ENCODE data around the gene SASH3. TPM values are rescaled to one million over a fixed set of nuclear protein-coding genes. Genes with fewer than 3 reads are reported as not detected.

Gene SASH3
- total RNA-seq: 14.0 TPM

- Histone ChIP-seq H3K4me1 (no peaks in the 10 kb centered on the region), H3K4me3 (peak within 1 kb of the TSS in 1 of 2 donors; percentile 26), H3K9me3 (no peaks in the 10 kb centered on the region), H3K27ac (no peak within 1 kb of the TSS), H3K36me3 (no peaks in the 10 kb centered on the region), H3K27me3 (no peaks in the 10 kb centered on the region)
- TF ChIP-seq CTCF (IDR thresholded peaks at IDR 0.05) (no peak), POLR2A (IDR thresholded peaks at IDR 0.05) (no peak), POLR2AphosphoS5 (IDR thresholded peaks at IDR 0.05; ENCODE audit: insufficient read depth in 1 of 2, low read depth in 1 of 2) (no peak)
- intact Hi-C loops (cut with DNase I): no loop called here
- DNase-seq (ENCODE audit: extremely low spot score in 2 of 2): no peak
These were observed at the start of gene SASH3 for GRCh38 chrX:129779747-129780146. Gene SASH3 (plus strand): TSS chrX:129779949. CDS start chrX:129780098, 149 bp downstream.

- Histone ChIP-seq H3K36me3 (no peaks in the 10 kb centered on the region), H3K4me3 (no peak overlapping the region), H3K27me3 (no peaks in the 10 kb centered on the region), H3K27ac (no peak overlapping the region), H3K9me3 (no peaks in the 10 kb centered on the region), H3K4me1 (no peaks in the 10 kb centered on the region)
- TF ChIP-seq CTCF (IDR thresholded peaks at IDR 0.05): no peak
- no peak for TF ChIP-seq POLR2A (IDR thresholded peaks at IDR 0.05)
- no peak for TF ChIP-seq POLR2AphosphoS5 (IDR thresholded peaks at IDR 0.05; ENCODE audit: insufficient read depth in 1 of 2, low read depth in 1 of 2)
- intact Hi-C loops (cut with DNase I): no loop called here
- DNase-seq (ENCODE audit: extremely low spot score in 2 of 2): peak in 1 of 2 donors; percentile 83
These were observed 48.5 kb upstream of the SASH3 start for GRCh38 chrX:129731228-129731627.

GRCh38 chrX:129732857-129733256 is 46.9 kb upstream of the SASH3 start:
- intact Hi-C loops (cut with DNase I): no loop called here
- H3K9me3 ChIP-seq: no peaks in the 10 kb centered on the region
- peaks cover 4% of the 10 kb centered on the region for H3K4me1 ChIP-seq
- DNase-seq (ENCODE audit: extremely low spot score in 2 of 2): no peak
- no peak overlapping the region for H3K27ac ChIP-seq
- H3K4me3 ChIP-seq: no peak overlapping the region
- H3K36me3 ChIP-seq: no peaks in the 10 kb centered on the region
- TF ChIP-seq POLR2AphosphoS5 (IDR thresholded peaks at IDR 0.05; ENCODE audit: insufficient read depth in 1 of 2, low read depth in 1 of 2): no peak
- no peak for TF ChIP-seq CTCF (IDR thresholded peaks at IDR 0.05)
- no peak for TF ChIP-seq POLR2A (IDR thresholded peaks at IDR 0.05)
- H3K27me3 ChIP-seq: no peaks in the 10 kb centered on the region

- intact Hi-C loops (cut with DNase I): no loop called here
- no peaks in the 10 kb centered on the region for H3K9me3 ChIP-seq
- H3K27me3 ChIP-seq: no peaks in the 10 kb centered on the region
- H3K4me3 ChIP-seq: no peak overlapping the region
- H3K4me1 ChIP-seq: peaks cover 9% of the 10 kb centered on the region
- DNase-seq (ENCODE audit: extremely low spot score in 2 of 2): no peak
- TF ChIP-seq POLR2AphosphoS5 (IDR thresholded peaks at IDR 0.05; ENCODE audit: insufficient read depth in 1 of 2, low read depth in 1 of 2) (no peak), POLR2A (IDR thresholded peaks at IDR 0.05) (no peak), CTCF (IDR thresholded peaks at IDR 0.05) (no peak)
- no peaks in the 10 kb centered on the region for H3K36me3 ChIP-seq
- no peak overlapping the region for H3K27ac ChIP-seq
These were observed 46.4 kb upstream of the SASH3 start for GRCh38 chrX:129733335-129733734.

GRCh38 chrX:129736491-129736890 is 43.3 kb upstream of the SASH3 start:
- H3K36me3 ChIP-seq: no peaks in the 10 kb centered on the region
- no peak for TF ChIP-seq POLR2AphosphoS5 (IDR thresholded peaks at IDR 0.05; ENCODE audit: insufficient read depth in 1 of 2, low read depth in 1 of 2)
- no peak for TF ChIP-seq POLR2A (IDR thresholded peaks at IDR 0.05)
- no peak for TF ChIP-seq CTCF (IDR thresholded peaks at IDR 0.05)
- H3K4me1 ChIP-seq: peaks cover 10% of the 10 kb centered on the region
- no peak overlapping the region for H3K27ac ChIP-seq
- no peaks in the 10 kb centered on the region for H3K9me3 ChIP-seq
- H3K4me3 ChIP-seq: no peak overlapping the region
- intact Hi-C loops (cut with DNase I): no loop called here
- DNase-seq (ENCODE audit: extremely low spot score in 2 of 2): no peak
- H3K27me3 ChIP-seq: no peaks in the 10 kb centered on the region

Measured in vagina (tissue), 2 donors.